MM.1S (cell line): ENCODE measurements around the gene SLC25A41.
A peak's percentile ranks its signal among the peaks of the same experiment; 100 is the strongest.

Source experiments
- DNase-seq: peaks from one replicate; pipeline ENCODE4 v3.0.0-alpha.2; 2015
- H2AFZ ChIP-seq: fragments of 300-600 bp; sonication (generic); 2 replicates; pipeline ENCODE4 v1.6.0; 2016; ENCODE audit warnings: antibody characterized with exemption, low read length
- H3F3A ChIP-seq: fragments of 300-600 bp; sonication (generic); 2 replicates; pipeline ENCODE4 v1.6.1; 2016; ENCODE audit warnings: mild to moderate bottlenecking, antibody characterized with exemption, low read length, moderate library complexity, mixed read lengths; ENCODE audit not compliant: insufficient read depth
- H3K27ac ChIP-seq: fragments of 300-600 bp; sonication (generic); 2 replicates; pipeline ENCODE4 v1.5.1; 2016; ENCODE audit warnings: mild to moderate bottlenecking, low read length
- H3K27me3 ChIP-seq: fragments of 300-600 bp; sonication (generic); replicated peaks from 2 replicates; pipeline ENCODE4 v1.6.0; 2016; ENCODE audit warnings: low read length; ENCODE audit not compliant: insufficient read depth
- H3K36me3 ChIP-seq: fragments of 300-600 bp; sonication (generic); replicated peaks from 2 replicates; pipeline ENCODE4 v1.6.1; 2016; ENCODE audit warnings: mild to moderate bottlenecking, low read length, mixed read lengths; ENCODE audit not compliant: insufficient read depth
- H3K4me1 ChIP-seq: fragments of 300-600 bp; sonication (generic); 2 replicates; pipeline ENCODE4 v1.6.1; 2016; ENCODE audit warnings: low read length, mixed read lengths
- H3K4me2 ChIP-seq: fragments of 300-600 bp; sonication (generic); 2 replicates; pipeline ENCODE4 v1.6.0; 2016; ENCODE audit warnings: low read depth, low read length
- H3K4me3 ChIP-seq: fragments of 300-600 bp; sonication (generic); 2 replicates; pipeline ENCODE4 v1.5.1; 2016; ENCODE audit warnings: low read length, mixed read lengths
- H3K79me2 ChIP-seq: fragments of 300-600 bp; sonication (generic); 2 replicates; pipeline ENCODE4 v1.6.1; 2016; ENCODE audit warnings: mixed run types, low read length, mixed read lengths
- H3K9ac ChIP-seq: fragments of 300-600 bp; sonication (generic); 2 replicates; pipeline ENCODE4 v1.6.1; 2016; ENCODE audit warnings: low read length, mixed read lengths
- H3K9me2 ChIP-seq: fragments of 300-600 bp; sonication (generic); replicated peaks from 2 replicates; pipeline ENCODE4 v1.6.1; 2016; ENCODE audit warnings: mild to moderate bottlenecking, low read length, mixed read lengths; ENCODE audit not compliant: insufficient read depth
- H3K9me3 ChIP-seq: fragments of 300-600 bp; sonication (generic); replicated peaks from 2 replicates; pipeline ENCODE4 v1.6.1; 2016; ENCODE audit warnings: mild to moderate bottlenecking, low read length, mixed read lengths; ENCODE audit not compliant: insufficient read depth
- H4K20me1 ChIP-seq: fragments of 300-600 bp; sonication (generic); 2 replicates; pipeline ENCODE4 v1.6.1; 2016; ENCODE audit warnings: mild to moderate bottlenecking, low read length, moderate library complexity, mixed read lengths; ENCODE audit not compliant: insufficient read depth
- CTCF ChIP-seq: fragments of 300-600 bp; sonication (generic); IDR thresholded peaks from 2 replicates; pipeline ENCODE4 v1.5.1; 2016; ENCODE audit warnings: antibody characterized with exemption, low read length, mixed read lengths
- EZH2 ChIP-seq: fragments of 300-600 bp; sonication (generic); optimal IDR thresholded peaks from 2 replicates; pipeline ENCODE3; 2017; ENCODE audit warnings: low read depth, mild to moderate bottlenecking, antibody characterized with exemption, low read length, mixed read lengths
- EZH2phosphoT487 ChIP-seq: fragments of 300-600 bp; sonication (generic); IDR thresholded peaks from 2 replicates; pipeline ENCODE4 v1.6.1; 2018; ENCODE audit warnings: antibody characterized with exemption, low read length

Gene SLC25A41

GRCh38 chr19:6417713-6418561, 15.6 kb downstream of the SLC25A41 start:
- Histone ChIP-seq H3F3A (peaks cover 13% of the 10 kb centered on the region; the same call in 1 of the 2 replicates), H4K20me1 (peaks cover 37% of the 10 kb centered on the region), H3K79me2 (peaks cover 58% of the 10 kb centered on the region), H3K9ac (no peak overlapping the region), H3K27me3 (no peaks in the 10 kb centered on the region), H3K9me3 (no peaks in the 10 kb centered on the region), H3K4me3 (no peak overlapping the region), H3K9me2 (no peaks in the 10 kb centered on the region), H3K4me1 (peaks cover under 1% of the 10 kb centered on the region; the same call in 1 of the 2 replicates), H3K27ac (no peak overlapping the region), H3K4me2 (no peak overlapping the region), H3K36me3 (peaks cover 55% of the 10 kb centered on the region), H2AFZ (no peak overlapping the region)
- TF ChIP-seq EZH2phosphoT487, result no peak
- peak; percentile 12; the same call in 1 of the 2 replicates for TF ChIP-seq CTCF
- no peak for TF ChIP-seq EZH2
- DNase-seq, result no peak

GRCh38 chr19:6416658-6417405, 16.7 kb downstream of the SLC25A41 start:
- peaks cover 25% of the 10 kb centered on the region for H4K20me1 ChIP-seq

GRCh38 chr19:6415591-6416190, 17.9 kb downstream of the SLC25A41 start:
- peaks cover 14% of the 10 kb centered on the region for H4K20me1 ChIP-seq
- H3K4me2 ChIP-seq, result no peak overlapping the region
- H3K9ac ChIP-seq, result no peak overlapping the region
- no peak overlapping the region for H3K4me3 ChIP-seq
- peaks cover 13% of the 10 kb centered on the region; the same call in 1 of the 2 replicates for H3F3A ChIP-seq
- H3K27ac ChIP-seq, result no peak overlapping the region
- peaks cover 43% of the 10 kb centered on the region for H3K36me3 ChIP-seq
- H3K9me3 ChIP-seq, result no peaks in the 10 kb centered on the region
- no peak overlapping the region for H2AFZ ChIP-seq
- TF ChIP-seq EZH2phosphoT487 (no peak), EZH2 (no peak), CTCF (no peak)
- H3K27me3 ChIP-seq, result no peaks in the 10 kb centered on the region
- H3K4me1 ChIP-seq, result no peaks in the 10 kb centered on the region
- DNase-seq, result no peak
- peaks cover 36% of the 10 kb centered on the region for H3K79me2 ChIP-seq
- no peaks in the 10 kb centered on the region for H3K9me2 ChIP-seq

More at GRCh38 chr19:6416658-6417405, 16.7 kb downstream of the SLC25A41 start:
- no peak overlapping the region for H3K9ac ChIP-seq
- H3K36me3 ChIP-seq, result peaks cover 47% of the 10 kb centered on the region
- no peak overlapping the region for H2AFZ ChIP-seq
- no peaks in the 10 kb centered on the region for H3K9me2 ChIP-seq
- H3K4me2 ChIP-seq, result no peak overlapping the region
- H3K27me3 ChIP-seq, result no peaks in the 10 kb centered on the region
- no peak overlapping the region for H3K27ac ChIP-seq
- peaks cover 47% of the 10 kb centered on the region for H3K79me2 ChIP-seq
- H3F3A ChIP-seq, result peaks cover 13% of the 10 kb centered on the region; the same call in 1 of the 2 replicates
- TF ChIP-seq CTCF, result no peak
- TF ChIP-seq EZH2, result no peak
- no peak for TF ChIP-seq EZH2phosphoT487
- no peak overlapping the region for H3K4me3 ChIP-seq
- no peak for DNase-seq
- H3K4me1 ChIP-seq, result no peaks in the 10 kb centered on the region
- H3K9me3 ChIP-seq, result no peaks in the 10 kb centered on the region
